Astrocyte (in vitro differentiated cells and primary cell): ENCODE results near the gene CFAP157. TPM values are rescaled to one million over a fixed set of nuclear protein-coding genes. Genes with fewer than 3 reads are reported as not detected.

Experiments
- DNase-seq: peaks from one replicate; pipeline ENCODE4 v3.0.0-alpha.2; 2010; ENCODE audit warnings: low read depth
- FAIRE-seq: peaks from 2 replicates; lab custom pipeline; 2011; peaks lifted over from hg19 to GRCh38; lab: Jason Lieb, UNC
- H2AFZ ChIP-seq: 2 replicates; pipeline ENCODE4 v1.6.0; 2012; ENCODE audit warnings: low read depth, low read length, inconsistent platforms
- H3K27ac ChIP-seq: 2 replicates; pipeline ENCODE4 v1.5.1; 2011; ENCODE audit warnings: low read depth, low read length, inconsistent platforms
- H3K27me3 ChIP-seq: 2 replicates; pipeline ENCODE4 v1.6.0; 2011; ENCODE audit warnings: low read length, inconsistent platforms; ENCODE audit not compliant: insufficient read depth
- H3K36me3 ChIP-seq: 2 replicates; pipeline ENCODE4 v1.5.1; 2011; ENCODE audit warnings: low read length, inconsistent platforms; ENCODE audit not compliant: insufficient read depth
- H3K4me1 ChIP-seq: 2 replicates; pipeline ENCODE4 v1.5.1; 2011; ENCODE audit warnings: low read length, inconsistent platforms; ENCODE audit not compliant: insufficient read depth
- H3K4me2 ChIP-seq: 2 replicates; pipeline ENCODE4 v1.6.0; 2012; ENCODE audit warnings: low read length, inconsistent platforms
- H3K4me3 ChIP-seq: 2 replicates; pipeline ENCODE4 v1.5.1; 2011; ENCODE audit warnings: low read depth, mild to moderate bottlenecking, low read length, inconsistent platforms; ENCODE audit not compliant: insufficient read depth
- H3K79me2 ChIP-seq: 2 replicates; pipeline ENCODE4 v1.6.0; 2012; ENCODE audit warnings: mild to moderate bottlenecking, low read length, inconsistent platforms; ENCODE audit not compliant: insufficient read depth
- H3K9ac ChIP-seq: 2 replicates; pipeline ENCODE4 v1.6.0; 2012; ENCODE audit warnings: mild to moderate bottlenecking, low read length, inconsistent platforms
- H3K9me3 ChIP-seq: 2 replicates; pipeline ENCODE4 v1.5.1; 2012; ENCODE audit warnings: low read depth, mild to moderate bottlenecking, low read length, inconsistent platforms; ENCODE audit not compliant: insufficient read depth
- H4K20me1 ChIP-seq: 2 replicates; pipeline ENCODE4 v1.6.0; 2012; ENCODE audit warnings: low read length, inconsistent platforms; ENCODE audit not compliant: insufficient read depth
- H3K27ac Mint-ChIP-seq: one replicate; pipeline ENCODE4 v1.8.0; 2021; ENCODE audit warnings: mild to moderate bottlenecking, mixed read lengths; ENCODE audit not compliant: unreplicated experiment
- H3K27me3 Mint-ChIP-seq: one replicate; pipeline ENCODE4 v1.8.0; 2021; ENCODE audit warnings: low read depth, mixed read lengths; ENCODE audit not compliant: unreplicated experiment
- H3K36me3 Mint-ChIP-seq: one replicate; pipeline ENCODE4 v1.8.0; 2021; ENCODE audit warnings: low read depth, mixed read lengths; ENCODE audit not compliant: unreplicated experiment
- H3K4me1 Mint-ChIP-seq: one replicate; pipeline ENCODE4 v1.8.0; 2021; ENCODE audit warnings: low read depth, mixed read lengths; ENCODE audit not compliant: unreplicated experiment
- H3K4me3 Mint-ChIP-seq: one replicate; pipeline ENCODE4 v1.8.0; 2021; ENCODE audit warnings: mild to moderate bottlenecking, moderate library complexity, mixed read lengths; ENCODE audit not compliant: unreplicated experiment
- H3K9me3 Mint-ChIP-seq: one replicate; pipeline ENCODE4 v1.8.0; 2021; ENCODE audit warnings: mild to moderate bottlenecking, mixed read lengths; ENCODE audit not compliant: unreplicated experiment
- CTCF ChIP-seq: IDR thresholded peaks from 2 replicates; pipeline ENCODE4 v1.5.1; 2011; ENCODE audit warnings: low read depth, mild to moderate bottlenecking, inconsistent platforms, low read length, moderate library complexity; ENCODE audit not compliant: insufficient read depth
- EZH2 ChIP-seq: IDR thresholded peaks from 2 replicates; pipeline ENCODE4 v1.6.1; 2012; ENCODE audit warnings: mild to moderate bottlenecking, low read length, inconsistent platforms; ENCODE audit not compliant: insufficient read depth
- total RNA-seq: library from RNA; stranded (reverse); gene quantifications from 2 replicates; pipeline ENCODE4 v1.2.1, GENCODE V29; 2021

The CFAP157 gene
- total RNA-seq, 1 donor from 2014 or later, result 0.09 TPM

GRCh38 chr9:127693697-127694096 is 13.1 kb upstream of the CFAP157 start:
- H3K4me3 Mint-ChIP-seq, result no peak overlapping the region
- FAIRE-seq, result no peak

GRCh38 chr9:127694890-127695720 is 11.7 kb upstream of the CFAP157 start:
- TF ChIP-seq CTCF (no peak), EZH2 (no peak)
- peaks cover 26% of the 10 kb centered on the region for H3K36me3 Mint-ChIP-seq
- peaks cover 9% of the 10 kb centered on the region for H3K4me1 ChIP-seq
- H3K27me3 Mint-ChIP-seq, result no peaks in the 10 kb centered on the region
- DNase-seq, result no peak
- no peak overlapping the region for H3K4me3 ChIP-seq
- no peak overlapping the region for H3K4me3 Mint-ChIP-seq
- H4K20me1 ChIP-seq, result no peaks in the 10 kb centered on the region
- no peak overlapping the region for H3K4me2 ChIP-seq
- H2AFZ ChIP-seq, result no peak overlapping the region
- H3K27ac Mint-ChIP-seq, result no peak overlapping the region
- no peak for FAIRE-seq
- H3K9me3 ChIP-seq, result no peaks in the 10 kb centered on the region
- no peaks in the 10 kb centered on the region for H3K4me1 Mint-ChIP-seq
- no peak overlapping the region for H3K27ac ChIP-seq
- no peaks in the 10 kb centered on the region for H3K36me3 ChIP-seq
- no peaks in the 10 kb centered on the region for H3K27me3 ChIP-seq
- H3K9ac ChIP-seq, result no peak overlapping the region
- H3K9me3 Mint-ChIP-seq, result peaks cover 2% of the 10 kb centered on the region
- no peaks in the 10 kb centered on the region for H3K79me2 ChIP-seq

More at GRCh38 chr9:127693697-127694096, 13.1 kb upstream of the CFAP157 start:
- no peak overlapping the region for H2AFZ ChIP-seq
- H3K27ac ChIP-seq, result no peak overlapping the region
- TF ChIP-seq EZH2, result no peak
- no peak for TF ChIP-seq CTCF
- Mint-ChIP-seq H3K27me3 (no peaks in the 10 kb centered on the region), H3K9me3 (peaks cover 3% of the 10 kb centered on the region), H3K36me3 (peaks cover 34% of the 10 kb centered on the region), H3K27ac (no peak overlapping the region), H3K4me1 (peaks cover 1% of the 10 kb centered on the region)
- H3K36me3 ChIP-seq, result no peaks in the 10 kb centered on the region
- H3K27me3 ChIP-seq, result no peaks in the 10 kb centered on the region
- no peaks in the 10 kb centered on the region for H4K20me1 ChIP-seq
- no peak overlapping the region for H3K4me2 ChIP-seq
- no peak for DNase-seq
- no peaks in the 10 kb centered on the region for H3K9me3 ChIP-seq
- no peak overlapping the region for H3K4me3 ChIP-seq
- no peaks in the 10 kb centered on the region for H3K4me1 ChIP-seq
- no peaks in the 10 kb centered on the region for H3K79me2 ChIP-seq
- H3K9ac ChIP-seq, result no peak overlapping the region

GRCh38 chr9:127697575-127697974 is 9.2 kb upstream of the CFAP157 start:
- TF ChIP-seq CTCF (no peak), EZH2 (no peak)
- FAIRE-seq, result no peak

More at GRCh38 chr9:127697575-127697974, 9.2 kb upstream of the CFAP157 start:
- H3K9me3 ChIP-seq, result no peaks in the 10 kb centered on the region
- no peak for DNase-seq
- H3K4me1 ChIP-seq, result peaks cover 9% of the 10 kb centered on the region
- peaks cover 2% of the 10 kb centered on the region for H3K9me3 Mint-ChIP-seq
- H3K27ac ChIP-seq, result no peak overlapping the region
- H3K27me3 Mint-ChIP-seq, result peaks cover 2% of the 10 kb centered on the region
- H3K36me3 Mint-ChIP-seq, result peaks cover 10% of the 10 kb centered on the region
- H3K4me3 ChIP-seq, result no peak overlapping the region
- no peak overlapping the region for H2AFZ ChIP-seq
- H3K4me1 Mint-ChIP-seq, result no peaks in the 10 kb centered on the region
- no peaks in the 10 kb centered on the region for H3K27me3 ChIP-seq
- H3K27ac Mint-ChIP-seq, result no peak overlapping the region
- no peaks in the 10 kb centered on the region for H3K36me3 ChIP-seq
- H3K9ac ChIP-seq, result no peak overlapping the region
- H3K79me2 ChIP-seq, result no peaks in the 10 kb centered on the region
- no peak overlapping the region for H3K4me2 ChIP-seq
- no peaks in the 10 kb centered on the region for H4K20me1 ChIP-seq
- no peak overlapping the region for H3K4me3 Mint-ChIP-seq
